GM12878 (cell line): Measurements from ENCODE around the gene CACNA2D3.

ENCODE experiments used
- CBX5 ChIP-seq: sonication (generic); IDR thresholded peaks from 2 replicates; pipeline ENCODE4 v1.6.1; 2016; ENCODE audit warnings: low read depth, moderate library complexity, mild to moderate bottlenecking, inconsistent platforms
- CREB1 ChIP-seq: IDR thresholded peaks from 2 replicates; pipeline ENCODE4 v1.6.1; 2012; ENCODE audit warnings: low read depth, mild to moderate bottlenecking, inconsistent platforms
- EZH2 ChIP-seq: IDR thresholded peaks from 2 replicates; pipeline ENCODE4 v1.6.1; 2012; ENCODE audit warnings: low read depth, mild to moderate bottlenecking, control low read depth, inconsistent platforms, low read length, borderline replicate concordance; ENCODE audit not compliant: control insufficient read depth
- POLR2A ChIP-seq: IDR thresholded peaks from 2 replicates; pipeline ENCODE4 v1.6.1; 2011; ENCODE audit warnings: low read depth, mild to moderate bottlenecking, low read length
- POLR2AphosphoS5 ChIP-seq: IDR thresholded peaks from 2 replicates; pipeline ENCODE4 v1.6.1; 2011; ENCODE audit warnings: mild to moderate bottlenecking, low read length, inconsistent platforms
- SUZ12 ChIP-seq: fragments of 200-600 bp; sonication (generic); IDR thresholded peaks from one replicate; pipeline ENCODE4 v1.6.1; 2018; ENCODE audit warnings: antibody characterized with exemption, mild to moderate bottlenecking; ENCODE audit not compliant: unreplicated experiment
- YBX1 ChIP-seq: fragments of 450-650 bp; IDR thresholded peaks from 2 replicates; pipeline ENCODE4 v1.6.1; 2016; ENCODE audit warnings: antibody characterized with exemption
- TF ChIP-seq, protein P1 (sequence below): fragments of 450-650 bp; IDR thresholded peaks from 2 replicates; pipeline ENCODE4 v1.6.1; 2017; ENCODE audit warnings: antibody characterized with exemption, mild to moderate bottlenecking, moderate library complexity
- TF ChIP-seq, protein P2 (sequence below), 3 experiments: IDR thresholded peaks in 2 of 3; conservative IDR thresholded peaks in 1 of 3; 2 replicates each; pipeline ENCODE4 v1.5.1; 2011; ENCODE audit warnings: low read depth in 3 of 3, low read length in 3 of 3, mild to moderate bottlenecking in 3 of 3, control low read depth in 2 of 3, moderate library complexity in 2 of 3, inconsistent platforms in 1 of 3, mixed read lengths in 1 of 3; ENCODE audit not compliant: control insufficient read depth in 2 of 3, insufficient read depth in 1 of 3; ENCODE audit errors: extremely low read depth in 1 of 3

- TF ChIP-seq POLR2A (no peak), EZH2 (no peak), POLR2AphosphoS5 (no peak), YBX1 (no peak), CREB1 (no peak), CBX5 (no peak), SUZ12 (no peak)
- TF ChIP-seq, protein P1, sequence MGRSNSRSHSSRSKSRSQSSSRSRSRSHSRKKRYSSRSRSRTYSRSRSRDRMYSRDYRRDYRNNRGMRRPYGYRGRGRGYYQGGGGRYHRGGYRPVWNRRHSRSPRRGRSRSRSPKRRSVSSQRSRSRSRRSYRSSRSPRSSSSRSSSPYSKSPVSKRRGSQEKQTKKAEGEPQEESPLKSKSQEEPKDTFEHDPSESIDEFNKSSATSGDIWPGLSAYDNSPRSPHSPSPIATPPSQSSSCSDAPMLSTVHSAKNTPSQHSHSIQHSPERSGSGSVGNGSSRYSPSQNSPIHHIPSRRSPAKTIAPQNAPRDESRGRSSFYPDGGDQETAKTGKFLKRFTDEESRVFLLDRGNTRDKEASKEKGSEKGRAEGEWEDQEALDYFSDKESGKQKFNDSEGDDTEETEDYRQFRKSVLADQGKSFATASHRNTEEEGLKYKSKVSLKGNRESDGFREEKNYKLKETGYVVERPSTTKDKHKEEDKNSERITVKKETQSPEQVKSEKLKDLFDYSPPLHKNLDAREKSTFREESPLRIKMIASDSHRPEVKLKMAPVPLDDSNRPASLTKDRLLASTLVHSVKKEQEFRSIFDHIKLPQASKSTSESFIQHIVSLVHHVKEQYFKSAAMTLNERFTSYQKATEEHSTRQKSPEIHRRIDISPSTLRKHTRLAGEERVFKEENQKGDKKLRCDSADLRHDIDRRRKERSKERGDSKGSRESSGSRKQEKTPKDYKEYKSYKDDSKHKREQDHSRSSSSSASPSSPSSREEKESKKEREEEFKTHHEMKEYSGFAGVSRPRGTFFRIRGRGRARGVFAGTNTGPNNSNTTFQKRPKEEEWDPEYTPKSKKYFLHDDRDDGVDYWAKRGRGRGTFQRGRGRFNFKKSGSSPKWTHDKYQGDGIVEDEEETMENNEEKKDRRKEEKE: no peak
- TF ChIP-seq, protein P2, sequence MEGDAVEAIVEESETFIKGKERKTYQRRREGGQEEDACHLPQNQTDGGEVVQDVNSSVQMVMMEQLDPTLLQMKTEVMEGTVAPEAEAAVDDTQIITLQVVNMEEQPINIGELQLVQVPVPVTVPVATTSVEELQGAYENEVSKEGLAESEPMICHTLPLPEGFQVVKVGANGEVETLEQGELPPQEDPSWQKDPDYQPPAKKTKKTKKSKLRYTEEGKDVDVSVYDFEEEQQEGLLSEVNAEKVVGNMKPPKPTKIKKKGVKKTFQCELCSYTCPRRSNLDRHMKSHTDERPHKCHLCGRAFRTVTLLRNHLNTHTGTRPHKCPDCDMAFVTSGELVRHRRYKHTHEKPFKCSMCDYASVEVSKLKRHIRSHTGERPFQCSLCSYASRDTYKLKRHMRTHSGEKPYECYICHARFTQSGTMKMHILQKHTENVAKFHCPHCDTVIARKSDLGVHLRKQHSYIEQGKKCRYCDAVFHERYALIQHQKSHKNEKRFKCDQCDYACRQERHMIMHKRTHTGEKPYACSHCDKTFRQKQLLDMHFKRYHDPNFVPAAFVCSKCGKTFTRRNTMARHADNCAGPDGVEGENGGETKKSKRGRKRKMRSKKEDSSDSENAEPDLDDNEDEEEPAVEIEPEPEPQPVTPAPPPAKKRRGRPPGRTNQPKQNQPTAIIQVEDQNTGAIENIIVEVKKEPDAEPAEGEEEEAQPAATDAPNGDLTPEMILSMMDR (IDR thresholded peaks at IDR 0.05 in 2 of 3, conservative IDR thresholded peaks at IDR 0.05 in 1 of 3; ENCODE audit: control insufficient read depth in 2 of 3, extremely low read depth in 1 of 3, insufficient read depth in 1 of 3, low read depth in 3 of 3, low read length in 3 of 3): no peak
Measured at GRCh38 chr3:54846119-54846518, 723.8 kb downstream of the CACNA2D3 start.
